Suprapubic skin (tissue), 3 donors: ENCODE measurements around the gene CEP112.

Source experiments
- EP300 ChIP-seq: sonication (generic); formaldehyde crosslinking; IDR thresholded peaks from one replicate; pipeline ENCODE4 v1.6.1; 2017; ENCODE audit warnings: antibody characterized with exemption
- TF ChIP-seq, protein P1 (sequence below), 2 donors: fragments of 200-600 bp in 1 of 2; fragments of 450-650 bp in 1 of 2; sonication (generic) in 1 of 2; IDR thresholded peaks; one replicate each; pipeline ENCODE4 v1.5.1; 2016 to 2019; ENCODE audit warnings: antibody characterized with exemption in 2 of 2, mild to moderate bottlenecking in 1 of 2, moderate library complexity in 1 of 2

DNA sequence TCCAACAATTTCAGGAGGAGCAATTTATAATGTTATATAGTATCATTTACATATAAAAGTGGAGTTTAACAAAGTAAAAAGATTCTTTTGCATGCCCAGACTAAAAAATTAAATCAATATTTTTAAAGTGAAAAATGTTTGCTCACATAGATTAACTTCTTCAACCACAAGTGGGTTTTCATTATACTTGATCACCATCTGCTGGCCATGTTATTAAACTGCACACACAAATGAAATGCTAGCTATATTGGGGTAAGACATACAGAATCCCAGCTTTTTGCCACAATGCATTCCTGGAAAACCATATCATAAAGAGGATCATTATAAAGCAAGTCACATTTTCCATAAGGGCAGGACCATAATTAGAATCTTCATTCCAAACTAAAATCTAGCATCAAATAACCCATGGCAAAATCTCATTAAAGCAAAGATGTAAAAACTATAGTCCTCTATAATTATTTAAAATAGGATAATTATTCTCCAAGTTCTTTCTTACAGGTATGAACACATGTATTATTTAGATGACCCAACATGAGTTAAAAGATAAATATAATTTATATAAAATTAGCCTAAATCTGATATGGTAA is 26.3 kb downstream of the CEP112 start:
- TF ChIP-seq EP300 = no peak
- TF ChIP-seq, protein P1, sequence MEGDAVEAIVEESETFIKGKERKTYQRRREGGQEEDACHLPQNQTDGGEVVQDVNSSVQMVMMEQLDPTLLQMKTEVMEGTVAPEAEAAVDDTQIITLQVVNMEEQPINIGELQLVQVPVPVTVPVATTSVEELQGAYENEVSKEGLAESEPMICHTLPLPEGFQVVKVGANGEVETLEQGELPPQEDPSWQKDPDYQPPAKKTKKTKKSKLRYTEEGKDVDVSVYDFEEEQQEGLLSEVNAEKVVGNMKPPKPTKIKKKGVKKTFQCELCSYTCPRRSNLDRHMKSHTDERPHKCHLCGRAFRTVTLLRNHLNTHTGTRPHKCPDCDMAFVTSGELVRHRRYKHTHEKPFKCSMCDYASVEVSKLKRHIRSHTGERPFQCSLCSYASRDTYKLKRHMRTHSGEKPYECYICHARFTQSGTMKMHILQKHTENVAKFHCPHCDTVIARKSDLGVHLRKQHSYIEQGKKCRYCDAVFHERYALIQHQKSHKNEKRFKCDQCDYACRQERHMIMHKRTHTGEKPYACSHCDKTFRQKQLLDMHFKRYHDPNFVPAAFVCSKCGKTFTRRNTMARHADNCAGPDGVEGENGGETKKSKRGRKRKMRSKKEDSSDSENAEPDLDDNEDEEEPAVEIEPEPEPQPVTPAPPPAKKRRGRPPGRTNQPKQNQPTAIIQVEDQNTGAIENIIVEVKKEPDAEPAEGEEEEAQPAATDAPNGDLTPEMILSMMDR (IDR thresholded peaks at IDR 0.05) = peak; percentile 44 to 62
